Measurements from ENCODE around the gene NFIC.
"Not testable (repeated sequence)": the region's sequence is repeated elsewhere in the genome, so short reads cannot be mapped to it uniquely, and the experiment has no call there.

Gene NFIC

DNA sequence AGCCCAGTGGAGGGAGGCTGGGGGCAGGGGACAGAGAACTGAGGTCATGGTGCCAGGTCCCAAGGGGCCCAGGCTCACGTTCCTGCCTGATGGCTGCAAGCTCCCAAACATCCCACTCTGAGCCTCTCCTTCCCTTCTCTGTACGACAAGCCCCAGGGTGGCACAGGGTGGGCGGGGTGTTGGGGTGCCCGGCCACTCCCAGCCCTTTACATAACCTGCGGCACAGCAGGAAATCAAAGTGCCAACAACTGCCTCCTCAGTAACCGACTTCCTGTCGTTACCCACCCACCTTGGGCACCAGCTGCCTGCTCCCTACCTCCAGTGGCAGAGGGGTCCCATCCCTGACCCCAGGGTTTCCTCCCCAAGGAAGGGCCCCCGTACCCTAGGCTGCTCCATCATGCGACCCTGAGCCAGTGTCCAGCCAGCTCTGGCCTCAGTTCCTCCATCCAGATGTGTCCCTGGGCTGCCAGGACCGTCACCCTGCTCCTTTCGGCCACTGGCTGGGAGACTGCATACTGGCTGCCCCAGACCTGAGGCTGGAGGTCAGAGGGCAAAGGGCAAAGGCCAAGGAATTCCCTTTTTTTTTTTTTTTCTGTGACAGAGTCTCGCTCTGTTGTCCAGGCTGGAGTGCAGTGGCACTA lies 27.7 kb upstream of the NFIC start:
- no peak for DNase-seq

DNA sequence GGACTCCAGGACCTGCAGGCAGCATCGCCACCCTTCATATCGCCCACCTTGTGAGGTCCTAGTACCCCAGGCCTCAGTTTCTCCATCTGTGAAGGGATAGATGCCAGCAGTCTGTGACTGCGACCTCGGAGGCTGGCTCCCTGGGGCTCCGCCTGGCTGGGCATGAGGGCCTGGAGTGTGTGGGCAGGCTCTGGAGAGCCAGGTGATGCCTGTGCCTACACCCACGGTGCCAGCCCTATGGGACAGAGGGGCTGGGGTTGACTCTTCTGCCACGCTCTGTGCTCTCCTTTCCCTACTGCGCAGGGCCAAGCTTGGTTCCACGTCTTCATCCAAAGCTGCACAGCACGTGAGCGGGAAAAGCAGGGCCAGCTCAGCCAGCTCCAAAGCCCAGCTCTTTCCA lies 26.0 kb upstream of the NFIC start:
- no peak for DNase-seq

DNA sequence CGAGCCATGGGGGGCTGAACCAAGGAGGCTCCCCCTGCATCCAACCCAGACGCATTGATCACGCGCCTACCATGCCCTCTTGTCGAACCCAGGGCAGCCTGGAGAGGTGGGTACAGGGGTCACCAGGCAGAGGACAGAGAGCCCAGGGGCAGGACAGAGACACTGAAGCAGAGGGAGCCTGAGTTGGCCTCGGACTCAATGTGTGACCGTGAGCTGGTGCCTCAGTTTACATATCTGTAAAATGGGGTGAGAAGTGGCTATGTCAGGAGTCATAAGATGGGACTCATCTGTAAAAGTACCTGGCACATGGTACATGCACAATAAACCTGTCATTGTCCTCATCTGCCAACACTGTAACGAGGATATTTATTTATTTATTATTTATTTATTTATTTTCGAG lies 24.1 kb upstream of the NFIC start:
- no peak for DNase-seq

GRCh38 chr19:3342962-3343361 lies 23.4 kb upstream of the NFIC start:
- not testable (repeated sequence) for DNase-seq

DNA sequence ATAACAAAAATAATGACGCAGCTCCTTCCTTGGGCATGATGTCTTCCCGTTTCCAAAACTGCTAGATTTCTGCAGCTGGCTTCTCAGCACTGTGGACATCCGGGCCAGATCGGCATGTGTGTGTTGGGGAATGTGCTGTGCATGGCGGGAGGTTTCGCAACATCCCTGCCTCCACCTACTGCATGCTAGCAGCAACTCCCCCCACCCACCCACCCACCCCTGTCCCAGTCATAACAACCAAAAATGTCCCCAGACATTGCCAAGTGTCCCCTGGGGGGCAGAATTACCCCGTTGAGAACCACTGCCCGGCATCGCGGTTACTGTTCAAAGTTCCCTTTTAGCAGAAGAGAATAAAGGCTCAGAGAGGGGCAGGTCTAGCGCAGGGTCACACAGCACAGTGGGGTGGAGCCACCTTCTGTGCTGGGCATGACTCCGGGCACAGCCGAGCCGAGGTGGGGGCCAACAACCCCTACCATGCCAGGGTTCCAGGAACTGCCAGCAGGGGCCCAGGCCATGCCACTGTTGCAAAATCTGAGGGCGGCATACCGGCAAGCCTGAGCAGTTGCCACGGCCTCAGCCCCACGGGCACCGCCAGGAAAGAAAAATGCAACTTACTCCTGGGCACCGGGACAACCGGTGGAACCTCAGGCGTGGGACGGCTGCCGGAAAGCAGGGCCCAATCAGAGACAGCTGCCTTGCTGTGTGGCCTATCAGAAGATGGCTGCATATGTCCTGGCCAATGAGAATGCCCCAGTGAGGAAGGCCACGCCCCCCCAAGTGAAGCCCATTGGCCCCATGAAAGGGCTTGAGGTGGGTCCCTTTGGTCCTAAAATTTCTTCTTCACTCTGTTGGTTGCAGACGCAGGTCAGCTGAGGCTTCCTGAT lies 22.5 kb upstream of the NFIC start:
- no peak for DNase-seq

DNA sequence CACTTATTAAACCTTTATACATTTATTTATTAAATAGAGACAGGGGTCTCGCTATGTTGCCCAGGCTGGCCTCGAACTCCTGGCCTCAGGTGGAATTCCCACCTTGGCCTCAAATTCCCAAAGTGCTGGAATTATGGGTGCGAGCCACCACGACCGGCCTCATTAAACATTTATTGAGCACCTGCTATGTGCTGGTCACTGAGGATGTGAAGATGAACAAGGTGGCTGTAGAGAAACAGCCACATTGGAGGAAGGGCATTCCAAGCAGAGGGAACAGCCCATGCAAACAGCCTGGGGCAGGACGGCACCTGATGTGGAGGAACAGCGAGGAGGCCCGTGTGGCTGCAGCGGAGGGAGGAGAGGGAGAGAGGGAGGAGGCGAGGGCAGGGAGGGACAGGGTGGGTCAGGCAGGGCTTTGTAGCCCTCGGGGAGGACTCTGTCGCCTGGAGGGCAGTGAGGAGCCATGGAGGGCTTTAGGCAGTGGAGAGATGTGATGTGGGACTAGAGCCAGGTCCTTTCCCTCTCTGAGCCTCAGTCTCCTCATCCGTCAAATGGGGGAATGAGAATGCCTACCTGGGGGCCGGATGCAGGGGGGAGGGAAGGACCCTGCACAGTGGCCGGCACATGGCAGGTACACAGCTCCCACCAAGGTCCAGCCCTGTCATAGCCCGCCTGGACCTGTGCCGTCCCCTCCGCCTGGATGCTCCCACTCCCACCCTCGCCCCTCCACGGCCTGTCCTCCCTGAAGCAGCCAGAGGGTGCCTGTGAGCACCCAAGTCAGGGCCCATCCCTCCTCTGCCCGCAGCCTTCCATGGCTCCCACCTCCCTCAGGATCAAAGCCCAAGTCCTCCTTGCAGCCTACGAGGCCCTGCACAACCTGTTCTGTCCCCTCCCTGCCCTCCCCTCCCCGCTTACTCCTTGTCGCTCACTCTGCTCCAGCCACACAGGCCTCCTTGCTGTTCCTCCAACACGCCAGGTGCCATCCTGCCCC lies 21.5 kb upstream of the NFIC start:
- no peak for DNase-seq

DNA sequence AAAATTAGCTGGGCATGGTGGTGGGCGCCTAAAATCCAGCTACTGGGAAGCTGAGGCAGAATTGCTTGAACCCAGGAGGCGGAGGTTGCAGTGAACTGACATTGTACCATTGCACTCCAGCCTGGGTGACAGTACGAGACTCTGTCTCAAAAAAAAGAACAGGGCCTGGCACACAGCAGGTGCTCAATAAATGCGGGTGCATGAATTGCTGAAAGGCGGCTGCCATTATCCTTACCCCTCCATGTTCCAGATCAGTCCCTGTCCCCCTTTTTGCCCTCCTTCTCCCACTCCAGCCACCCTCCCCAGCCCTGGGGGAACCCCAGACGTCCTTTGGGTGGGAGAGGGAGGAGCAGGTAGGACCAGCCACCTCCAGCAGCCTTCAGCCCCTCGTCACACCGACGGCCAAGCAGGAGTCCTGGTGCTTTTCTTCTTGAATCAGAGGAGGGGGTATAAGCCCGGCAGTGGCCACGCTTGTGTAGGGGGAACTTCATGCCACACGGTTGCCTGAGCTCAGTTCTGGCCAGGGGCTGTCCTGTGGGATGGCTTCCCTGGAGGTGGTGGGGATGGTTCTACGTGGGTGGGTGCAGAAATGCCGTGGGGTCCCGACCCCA lies 20.4 kb upstream of the NFIC start:
- no peak for DNase-seq

- DNase-seq, result no peak
Measured at GRCh38 chr19:3346677-3347353, 19.6 kb upstream of the NFIC start.

DNA sequence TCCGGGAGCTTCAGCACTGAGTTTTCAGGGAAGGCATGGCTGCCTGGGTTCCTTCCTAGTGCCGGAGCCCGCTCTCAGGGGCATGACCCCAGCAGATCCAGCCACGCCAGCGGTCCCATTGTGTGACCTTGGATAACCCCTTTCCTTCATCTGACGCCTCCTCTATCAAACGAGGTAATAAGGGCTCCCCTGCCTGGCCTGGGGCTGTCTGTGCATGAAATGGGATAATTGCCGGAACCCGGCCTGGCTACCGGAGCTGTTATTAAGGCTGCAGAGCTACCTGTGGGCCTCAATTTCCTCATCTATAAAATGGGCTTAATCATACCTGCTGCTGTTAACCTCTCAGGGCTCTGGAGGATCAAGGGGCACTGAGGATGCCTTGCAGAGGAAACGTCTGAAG lies 18.3 kb upstream of the NFIC start:
- DNase-seq, result no peak

GRCh38 chr19:3348469-3348868 lies 17.9 kb upstream of the NFIC start:
- DNase-seq, result not testable (repeated sequence)

DNA sequence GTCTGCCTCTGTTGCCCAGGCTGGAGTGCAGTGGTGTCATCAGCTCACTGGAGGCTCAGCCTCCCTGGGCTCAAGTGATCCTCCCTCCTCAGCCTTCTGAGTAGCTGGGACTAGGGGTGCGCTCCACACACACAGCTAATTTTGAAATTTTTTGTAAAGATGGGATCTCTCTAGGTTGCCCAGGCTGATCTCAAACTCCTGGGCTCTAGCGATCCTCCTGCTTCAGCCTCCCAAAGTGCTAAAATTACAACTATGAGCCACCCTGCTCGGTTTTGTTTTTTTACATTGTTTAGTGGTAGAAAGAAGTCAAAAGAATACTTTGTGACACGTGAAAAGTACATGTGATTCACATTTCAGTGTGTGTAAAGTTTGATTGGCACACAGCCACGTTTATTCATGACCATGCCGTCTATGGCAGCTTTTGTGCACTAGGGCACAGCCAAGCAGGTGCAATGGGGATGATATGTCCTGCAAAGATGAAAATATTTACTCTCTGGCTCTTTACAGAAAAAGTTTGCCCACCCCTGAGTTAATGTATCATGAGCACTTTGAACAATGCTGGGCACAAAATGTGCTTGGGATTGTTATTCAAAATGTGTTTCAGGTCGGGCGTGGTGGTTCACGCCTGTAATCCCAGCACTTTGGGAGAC lies 16.2 kb upstream of the NFIC start:
- no peak for DNase-seq

DNA sequence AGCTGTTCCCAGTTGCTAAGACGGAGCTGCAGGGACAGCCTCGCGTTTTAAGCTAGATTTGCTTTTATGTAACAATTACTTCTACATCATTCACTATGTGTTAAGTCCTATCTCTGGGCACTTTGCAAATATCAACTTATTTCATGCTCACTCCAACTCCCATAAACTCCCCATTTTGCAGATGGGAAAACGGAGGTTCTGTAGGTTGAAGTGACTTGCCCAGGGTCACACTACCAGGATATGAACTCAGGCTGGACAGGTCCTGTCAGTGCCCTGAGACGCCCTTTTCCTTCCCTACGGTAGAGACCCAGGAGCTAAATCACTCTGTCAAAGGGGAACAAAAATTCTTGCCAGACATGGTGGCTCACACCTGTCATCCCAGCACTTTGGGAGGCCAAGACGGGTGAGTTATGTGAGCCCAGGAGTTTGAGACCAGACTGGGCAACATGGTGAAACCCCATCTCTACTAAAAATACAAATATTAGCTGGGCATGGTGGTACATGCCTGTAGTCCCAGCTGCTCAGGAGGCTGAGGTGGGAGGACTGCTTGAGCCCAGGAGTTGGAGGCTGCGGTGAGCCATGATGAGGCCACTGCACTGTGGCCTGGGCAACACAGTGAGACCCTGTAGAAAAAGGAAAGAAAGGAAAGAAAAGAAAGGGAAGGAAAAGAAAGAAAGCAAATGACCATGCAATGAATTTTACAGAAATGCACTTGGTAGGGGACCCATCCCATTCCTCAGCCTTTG lies 14.5 kb upstream of the NFIC start:
- no peak for DNase-seq

- no peak for DNase-seq
Measured at GRCh38 chr19:3353493-3353892, 12.9 kb upstream of the NFIC start.

GRCh38 chr19:3356805-3357204 lies 9.6 kb upstream of the NFIC start:
- DNase-seq, result no peak

GRCh38 chr19:3357271-3357991 lies 9.0 kb upstream of the NFIC start:
- DNase-seq, result no peak

DNA sequence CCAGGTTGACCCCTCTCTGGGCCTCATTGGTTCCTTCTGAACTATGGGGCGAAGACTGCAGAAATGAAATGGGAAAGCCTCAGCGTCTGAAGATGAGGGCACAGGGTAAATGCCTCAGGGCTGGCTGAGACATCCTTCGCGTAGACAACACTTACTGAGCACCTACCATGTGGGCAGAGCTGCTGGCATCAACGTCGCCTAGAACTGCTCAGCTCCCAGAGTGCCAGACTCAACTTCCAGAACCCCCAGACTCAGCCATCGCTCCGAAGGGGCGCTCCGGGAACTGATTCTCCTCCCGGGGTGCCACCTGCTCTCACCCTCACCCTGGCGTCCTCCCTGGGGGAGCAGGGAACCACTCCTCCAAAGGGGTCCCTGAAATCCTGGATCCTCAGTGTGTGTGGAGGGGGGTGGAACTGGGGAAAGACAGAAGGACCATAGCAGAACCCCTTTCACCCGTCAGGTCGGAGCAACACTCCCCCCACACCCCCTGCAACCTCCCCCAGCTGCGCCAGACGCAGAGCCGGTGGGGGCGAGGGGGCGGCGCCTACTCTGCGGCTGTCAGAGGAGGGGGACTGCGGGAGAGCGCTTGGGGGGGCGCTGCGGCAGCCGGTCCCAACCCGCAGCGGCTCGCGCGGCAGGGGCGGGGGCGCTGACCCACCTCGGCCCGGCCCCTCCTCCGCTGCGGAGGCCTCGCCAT lies 8.2 kb upstream of the NFIC start:
- DNase-seq, result no peak

DNA sequence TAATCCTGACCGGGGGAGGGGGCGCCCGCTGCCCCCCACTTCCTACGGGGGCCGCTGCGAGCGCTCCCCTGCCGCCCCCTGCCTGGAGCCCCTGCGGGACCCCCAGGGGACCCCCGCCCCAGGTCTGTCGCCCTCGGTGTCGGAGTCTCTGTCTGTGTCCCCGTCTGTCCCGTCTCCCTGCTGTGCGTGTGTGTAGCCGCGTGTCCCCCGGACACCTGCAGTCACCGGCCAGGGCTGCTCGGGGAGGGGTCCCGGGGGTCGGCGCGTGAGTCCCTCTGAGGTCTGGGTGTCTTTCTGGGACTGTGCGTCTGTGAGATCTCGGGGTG lies 7.7 kb upstream of the NFIC start:
- DNase-seq, result no peak

GRCh38 chr19:3359015-3359918 lies 7.1 kb upstream of the NFIC start:
- no peak for DNase-seq
